ENCODE measurements around the gene ITIH3.

ITIH3 gene

DNA sequence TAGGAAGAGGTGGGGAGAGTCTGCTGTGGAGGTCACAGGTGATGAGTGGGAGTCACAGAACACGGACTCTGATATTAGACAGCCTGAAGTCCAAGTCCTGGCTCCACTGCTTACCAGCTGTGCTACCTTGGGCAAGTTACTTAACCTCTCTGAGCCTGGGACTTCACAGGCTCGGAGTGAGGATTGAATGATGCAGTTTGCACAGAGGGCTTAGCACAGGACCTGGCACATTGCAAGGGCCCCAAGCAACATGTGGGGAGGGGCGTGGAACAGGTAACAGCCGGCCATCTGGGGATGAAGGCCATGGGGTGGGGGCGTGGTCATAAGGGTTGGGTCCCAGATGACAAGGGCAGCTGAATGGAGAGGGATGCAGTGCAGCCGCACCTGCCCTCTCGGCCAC, 4.3 kb upstream of the ITIH3 start:
- Histone ChIP-seq H3K4me1 (ENCODE audit: control insufficient read depth, insufficient read depth, low read length, unreplicated experiment) (no peaks in the 10 kb centered on the region), H3K4me3 (ENCODE audit: low read depth, low read length) (no peak overlapping the region), H2AFZ (ENCODE audit: low read length, unreplicated experiment) (no peak overlapping the region), H3K79me2 (ENCODE audit: control insufficient read depth, insufficient read depth, low read length, unreplicated experiment) (no peaks in the 10 kb centered on the region), H3K36me3 (ENCODE audit: insufficient read depth, low read length) (no peaks in the 10 kb centered on the region), H3K27ac (ENCODE audit: low read depth, low read length) (no peak overlapping the region), H3K27me3 (ENCODE audit: insufficient read depth, low read length) (no peaks in the 10 kb centered on the region)

DNA sequence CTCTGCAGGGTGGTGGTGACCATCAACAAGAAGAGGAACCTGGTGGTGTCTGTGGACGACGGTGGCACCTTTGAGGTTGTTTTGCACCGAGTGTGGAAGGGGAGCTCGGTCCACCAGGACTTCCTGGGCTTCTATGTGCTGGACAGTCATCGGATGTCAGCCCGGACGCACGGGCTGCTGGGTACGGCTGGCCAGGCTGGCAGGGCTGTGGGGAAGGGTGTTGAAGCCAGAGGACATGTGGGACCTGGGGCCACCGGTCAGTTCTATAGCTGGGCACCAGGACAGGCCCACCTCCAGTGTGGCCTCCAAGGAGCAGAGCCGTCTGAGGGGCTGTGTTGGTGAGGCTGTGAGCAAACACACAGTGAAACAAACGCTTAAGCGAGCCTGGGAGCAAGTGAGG, 3.9 kb upstream of the ITIH3 start:
- no peaks in the 10 kb centered on the region for H3K36me3 ChIP-seq (ENCODE audit: insufficient read depth, low read length)
- no peaks in the 10 kb centered on the region for H3K4me1 ChIP-seq (ENCODE audit: control insufficient read depth, insufficient read depth, low read length, unreplicated experiment)
- H2AFZ ChIP-seq (ENCODE audit: low read length, unreplicated experiment), result no peak overlapping the region
- H3K27ac ChIP-seq (ENCODE audit: low read depth, low read length), result no peak overlapping the region
- no peaks in the 10 kb centered on the region for H3K27me3 ChIP-seq (ENCODE audit: insufficient read depth, low read length)
- no peak overlapping the region for H3K4me3 ChIP-seq (ENCODE audit: low read depth, low read length)
- no peaks in the 10 kb centered on the region for H3K79me2 ChIP-seq (ENCODE audit: control insufficient read depth, insufficient read depth, low read length, unreplicated experiment)

GRCh38 chr3:52791366-52791765, 3.2 kb upstream of the ITIH3 start:
- no peak overlapping the region for H3K4me3 ChIP-seq (ENCODE audit: low read depth, low read length)
- H3K36me3 ChIP-seq (ENCODE audit: insufficient read depth, low read length), result no peaks in the 10 kb centered on the region
- no peaks in the 10 kb centered on the region for H3K4me1 ChIP-seq (ENCODE audit: control insufficient read depth, insufficient read depth, low read length, unreplicated experiment)
- H2AFZ ChIP-seq (ENCODE audit: low read length, unreplicated experiment), result no peak overlapping the region
- no peak overlapping the region for H3K27ac ChIP-seq (ENCODE audit: low read depth, low read length)
- no peaks in the 10 kb centered on the region for H3K27me3 ChIP-seq (ENCODE audit: insufficient read depth, low read length)
- no peaks in the 10 kb centered on the region for H3K79me2 ChIP-seq (ENCODE audit: control insufficient read depth, insufficient read depth, low read length, unreplicated experiment)

- H3K79me2 ChIP-seq (ENCODE audit: control insufficient read depth, insufficient read depth, low read length, unreplicated experiment), result no peaks in the 10 kb centered on the region
- no peaks in the 10 kb centered on the region for H3K27me3 ChIP-seq (ENCODE audit: insufficient read depth, low read length)
- no peaks in the 10 kb centered on the region for H3K4me1 ChIP-seq (ENCODE audit: control insufficient read depth, insufficient read depth, low read length, unreplicated experiment)
- no peak overlapping the region for H3K27ac ChIP-seq (ENCODE audit: low read depth, low read length)
- no peak overlapping the region for H2AFZ ChIP-seq (ENCODE audit: low read length, unreplicated experiment)
- no peak overlapping the region for H3K4me3 ChIP-seq (ENCODE audit: low read depth, low read length)
- no peaks in the 10 kb centered on the region for H3K36me3 ChIP-seq (ENCODE audit: insufficient read depth, low read length)
These were observed 2.7 kb upstream of the ITIH3 start for GRCh38 chr3:52791928-52792327.

GRCh38 chr3:52792413-52792812, 2.2 kb upstream of the ITIH3 start:
- Histone ChIP-seq H3K79me2 (ENCODE audit: control insufficient read depth, insufficient read depth, low read length, unreplicated experiment) (no peaks in the 10 kb centered on the region), H3K4me1 (ENCODE audit: control insufficient read depth, insufficient read depth, low read length, unreplicated experiment) (no peaks in the 10 kb centered on the region), H3K27ac (ENCODE audit: low read depth, low read length) (no peak overlapping the region), H3K36me3 (ENCODE audit: insufficient read depth, low read length) (no peaks in the 10 kb centered on the region), H3K4me3 (ENCODE audit: low read depth, low read length) (no peak overlapping the region), H3K27me3 (ENCODE audit: insufficient read depth, low read length) (no peaks in the 10 kb centered on the region), H2AFZ (ENCODE audit: low read length, unreplicated experiment) (no peak overlapping the region)

- Histone ChIP-seq H3K27me3 (ENCODE audit: insufficient read depth, low read length) (no peaks in the 10 kb centered on the region), H3K79me2 (ENCODE audit: control insufficient read depth, insufficient read depth, low read length, unreplicated experiment) (no peaks in the 10 kb centered on the region), H3K4me1 (ENCODE audit: control insufficient read depth, insufficient read depth, low read length, unreplicated experiment) (no peaks in the 10 kb centered on the region), H3K4me3 (ENCODE audit: low read depth, low read length) (no peak overlapping the region), H3K36me3 (ENCODE audit: insufficient read depth, low read length) (no peaks in the 10 kb centered on the region), H3K27ac (ENCODE audit: low read depth, low read length) (no peak overlapping the region), H2AFZ (ENCODE audit: low read length, unreplicated experiment) (no peak overlapping the region)
These were observed 1.5 kb upstream of the ITIH3 start for GRCh38 chr3:52792961-52793695.

GRCh38 chr3:52793702-52794611, 639 bp upstream of the ITIH3 start:
- no peaks in the 10 kb centered on the region for H3K36me3 ChIP-seq (ENCODE audit: insufficient read depth, low read length)

GRCh38 chr3:52795298-52795900, 803 bp downstream of the ITIH3 start:
- Histone ChIP-seq H3K79me2 (ENCODE audit: control insufficient read depth, insufficient read depth, low read length, unreplicated experiment) (no peaks in the 10 kb centered on the region), H3K27ac (ENCODE audit: low read depth, low read length) (no peak overlapping the region), H3K27me3 (ENCODE audit: insufficient read depth, low read length) (no peaks in the 10 kb centered on the region), H3K4me3 (ENCODE audit: low read depth, low read length) (no peak overlapping the region), H2AFZ (ENCODE audit: low read length, unreplicated experiment) (no peak overlapping the region), H3K4me1 (ENCODE audit: control insufficient read depth, insufficient read depth, low read length, unreplicated experiment) (no peaks in the 10 kb centered on the region), H3K36me3 (ENCODE audit: insufficient read depth, low read length) (no peaks in the 10 kb centered on the region)

More at GRCh38 chr3:52793702-52794611, 639 bp upstream of the ITIH3 start:
- no peaks in the 10 kb centered on the region for H3K79me2 ChIP-seq (ENCODE audit: control insufficient read depth, insufficient read depth, low read length, unreplicated experiment)
- no peaks in the 10 kb centered on the region for H3K4me1 ChIP-seq (ENCODE audit: control insufficient read depth, insufficient read depth, low read length, unreplicated experiment)
- H3K27me3 ChIP-seq (ENCODE audit: insufficient read depth, low read length), result no peaks in the 10 kb centered on the region
- H2AFZ ChIP-seq (ENCODE audit: low read length, unreplicated experiment), result no peak overlapping the region
- H3K27ac ChIP-seq (ENCODE audit: low read depth, low read length), result no peak overlapping the region
- no peak overlapping the region for H3K4me3 ChIP-seq (ENCODE audit: low read depth, low read length)

DNA sequence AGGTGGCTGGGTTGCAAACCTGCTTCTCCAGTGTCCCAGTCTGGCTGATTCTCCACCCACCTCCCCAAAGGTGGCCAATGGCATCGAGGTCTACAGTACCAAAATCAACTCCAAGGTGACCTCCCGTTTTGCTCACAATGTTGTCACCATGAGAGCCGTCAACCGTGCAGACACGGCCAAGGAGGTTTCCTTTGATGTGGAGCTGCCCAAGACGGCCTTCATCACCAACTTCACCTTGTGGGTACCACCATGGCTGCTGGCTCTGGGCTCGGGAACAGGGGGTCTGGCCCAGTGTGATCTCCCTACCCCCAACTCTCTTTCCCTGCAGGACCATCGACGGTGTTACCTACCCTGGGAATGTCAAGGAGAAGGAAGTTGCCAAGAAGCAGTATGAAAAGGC, 1.8 kb downstream of the ITIH3 start:
- Histone ChIP-seq H3K36me3 (ENCODE audit: insufficient read depth, low read length) (no peaks in the 10 kb centered on the region), H3K4me1 (ENCODE audit: control insufficient read depth, insufficient read depth, low read length, unreplicated experiment) (no peaks in the 10 kb centered on the region), H2AFZ (ENCODE audit: low read length, unreplicated experiment) (no peak overlapping the region), H3K4me3 (ENCODE audit: low read depth, low read length) (no peak overlapping the region), H3K27me3 (ENCODE audit: insufficient read depth, low read length) (no peaks in the 10 kb centered on the region), H3K79me2 (ENCODE audit: control insufficient read depth, insufficient read depth, low read length, unreplicated experiment) (no peaks in the 10 kb centered on the region), H3K27ac (ENCODE audit: low read depth, low read length) (no peak overlapping the region)

DNA sequence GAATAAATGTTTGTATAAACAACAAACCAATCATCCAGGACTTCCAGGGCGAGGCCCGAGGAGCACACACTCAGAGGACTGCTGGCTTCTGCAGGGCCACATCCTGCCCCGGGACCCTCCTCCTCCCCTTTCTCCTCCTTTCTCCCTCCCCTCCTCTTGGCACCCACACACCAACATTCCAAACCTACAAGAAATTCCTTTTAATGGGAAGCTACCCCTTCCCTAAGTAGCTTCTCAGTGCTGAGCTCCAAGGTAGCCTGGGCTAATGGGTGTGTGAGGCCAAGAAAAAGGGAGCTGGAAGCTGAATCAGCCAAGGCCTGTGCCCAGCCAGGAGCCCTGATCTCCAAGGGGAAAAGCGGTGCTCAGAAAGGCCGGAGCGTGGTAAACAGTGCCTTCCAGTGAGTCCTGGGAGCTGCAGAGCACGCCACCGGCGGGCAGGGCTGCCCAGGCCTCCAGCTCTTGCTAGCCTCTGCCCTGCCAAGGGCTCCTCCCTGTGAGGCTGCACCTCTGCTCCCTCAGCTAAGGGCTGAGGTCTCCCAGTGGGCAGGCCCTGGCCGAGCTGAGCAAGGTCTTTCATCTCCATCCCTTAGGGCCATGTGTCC, 3.9 kb downstream of the ITIH3 start:
- no peaks in the 10 kb centered on the region for H3K36me3 ChIP-seq (ENCODE audit: insufficient read depth, low read length)
- H2AFZ ChIP-seq (ENCODE audit: low read length, unreplicated experiment), result no peak overlapping the region
- no peaks in the 10 kb centered on the region for H3K4me1 ChIP-seq (ENCODE audit: control insufficient read depth, insufficient read depth, low read length, unreplicated experiment)
- H3K79me2 ChIP-seq (ENCODE audit: control insufficient read depth, insufficient read depth, low read length, unreplicated experiment), result no peaks in the 10 kb centered on the region
- H3K4me3 ChIP-seq (ENCODE audit: low read depth, low read length), result no peak overlapping the region
- H3K27me3 ChIP-seq (ENCODE audit: insufficient read depth, low read length), result no peaks in the 10 kb centered on the region
- H3K27ac ChIP-seq (ENCODE audit: low read depth, low read length), result no peak overlapping the region

All from ACC112 (cell line).